GM19467 (cell line): ENCODE results near the gene C20orf173.
"Not testable (repeated sequence)": the region's sequence is repeated elsewhere in the genome, so short reads cannot be mapped to it uniquely, and the experiment has no call there.

Source experiments
- ATAC-seq: cut with Tn5 transposase; IDR thresholded peaks from one replicate; pipeline ENCODE4 v1.9.1; 2021; ENCODE audit warnings: mild to moderate bottlenecking, moderate library complexity; ENCODE audit not compliant: unreplicated experiment

The C20orf173 gene, protein sequence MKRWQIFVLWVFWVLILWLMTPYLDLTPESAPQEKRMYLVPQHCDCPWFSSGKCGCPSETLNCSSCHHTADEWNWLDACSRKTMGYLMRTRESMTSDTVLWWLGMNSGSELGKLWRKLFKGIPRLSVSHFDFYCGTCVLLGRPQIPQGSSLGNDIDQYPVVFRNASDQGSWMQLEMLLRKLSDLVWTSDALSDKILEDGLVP

GRCh38 chr20:35529552-35529951, at the start of gene C20orf173:
TSS of gene C20orf173 (minus strand) at chr20:35529652. CDS start at chr20:35529373, 279 bp downstream.
- no peak for ATAC-seq

DNA sequence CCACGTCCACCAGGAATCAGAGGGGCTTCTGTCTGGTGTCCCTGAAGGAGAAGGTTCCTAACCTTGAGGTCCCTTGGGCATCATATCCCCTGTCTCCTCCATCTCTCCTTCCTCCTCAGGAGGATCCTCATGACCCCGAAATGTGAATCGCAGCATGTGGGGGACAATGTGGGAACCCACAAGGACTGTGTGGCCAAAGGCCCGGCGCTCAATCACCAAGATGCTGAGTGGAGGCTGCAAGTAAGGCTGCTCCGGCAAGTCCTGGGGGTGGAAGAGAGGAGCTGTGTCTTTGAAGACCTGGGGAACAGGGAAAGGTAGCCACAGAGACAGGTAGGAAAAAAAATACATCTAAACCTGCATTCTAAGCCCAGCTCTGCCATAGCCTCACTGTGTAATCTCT, 49.7 kb upstream of the C20orf173 start:
- no peak for ATAC-seq

GRCh38 chr20:35578469-35578868, 49.0 kb upstream of the C20orf173 start:
- no peak for ATAC-seq

- no peak for ATAC-seq
These were observed 47.4 kb upstream of the C20orf173 start for GRCh38 chr20:35576816-35577215.

- no peak for ATAC-seq
These were observed 46.5 kb upstream of the C20orf173 start for GRCh38 chr20:35575958-35576357.

DNA sequence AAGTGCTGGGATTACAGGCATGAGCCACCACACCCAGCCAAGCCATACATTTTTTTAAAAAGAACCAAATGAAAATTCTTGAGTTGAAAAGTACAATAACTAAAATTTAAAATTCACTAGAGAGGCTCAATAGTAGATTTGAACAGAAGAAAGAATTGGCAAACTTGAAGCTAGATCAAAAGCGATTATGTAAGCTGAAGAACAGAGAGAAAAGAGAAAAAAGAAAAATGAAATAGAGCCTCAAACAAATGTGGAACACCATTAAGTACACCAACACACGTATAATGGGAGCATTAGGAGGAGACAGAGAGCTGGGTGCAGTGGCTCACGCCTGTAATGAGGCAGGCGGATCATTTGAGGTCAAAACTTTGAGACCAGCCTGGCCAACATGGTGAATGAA, 43.4 kb upstream of the C20orf173 start:
- no peak for ATAC-seq

- ATAC-seq = no peak
These were observed 42.1 kb upstream of the C20orf173 start for GRCh38 chr20:35571555-35571954.

DNA sequence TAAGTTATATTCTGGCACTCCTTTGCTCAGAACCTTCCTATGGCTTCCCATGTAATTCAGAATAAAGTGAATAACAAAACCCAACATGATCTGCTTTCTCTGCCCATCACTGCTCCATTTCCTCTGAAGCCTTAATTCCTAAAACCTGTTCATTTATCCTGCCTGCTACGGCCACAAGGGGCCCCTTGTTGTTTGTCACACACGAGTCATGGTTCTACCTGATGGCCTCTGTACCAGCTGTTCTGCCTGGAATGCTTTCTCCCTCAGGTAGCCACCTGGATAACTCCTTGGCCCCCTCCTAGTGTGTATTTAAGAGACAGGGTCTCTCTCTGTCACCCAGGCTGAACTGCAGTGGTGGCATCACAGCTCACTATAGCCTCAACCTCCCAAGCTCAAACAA, 39.2 kb upstream of the C20orf173 start:
- no peak for ATAC-seq

DNA sequence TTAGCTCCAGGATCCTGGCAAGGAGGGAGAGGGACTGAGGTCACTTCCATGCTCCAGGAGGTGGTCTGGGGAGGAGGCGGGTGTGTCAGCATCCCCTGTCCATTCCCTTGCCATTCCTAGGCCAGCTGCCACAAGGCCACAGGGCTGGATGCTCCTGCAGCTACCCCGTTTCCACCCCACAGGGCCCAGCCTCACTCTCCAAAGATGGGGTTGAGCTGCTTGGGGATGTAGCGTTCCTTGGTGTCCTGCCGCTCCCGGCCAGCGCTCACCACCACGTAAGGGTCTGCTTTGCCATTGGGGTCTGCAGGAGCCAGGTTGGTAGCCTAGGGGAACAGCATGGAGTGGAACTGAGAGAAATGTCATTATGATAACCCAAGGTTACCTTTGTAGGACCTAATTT, 35.5 kb upstream of the C20orf173 start:
- no peak for ATAC-seq

GRCh38 chr20:35563834-35564233, 34.4 kb upstream of the C20orf173 start:
- no peak for ATAC-seq

DNA sequence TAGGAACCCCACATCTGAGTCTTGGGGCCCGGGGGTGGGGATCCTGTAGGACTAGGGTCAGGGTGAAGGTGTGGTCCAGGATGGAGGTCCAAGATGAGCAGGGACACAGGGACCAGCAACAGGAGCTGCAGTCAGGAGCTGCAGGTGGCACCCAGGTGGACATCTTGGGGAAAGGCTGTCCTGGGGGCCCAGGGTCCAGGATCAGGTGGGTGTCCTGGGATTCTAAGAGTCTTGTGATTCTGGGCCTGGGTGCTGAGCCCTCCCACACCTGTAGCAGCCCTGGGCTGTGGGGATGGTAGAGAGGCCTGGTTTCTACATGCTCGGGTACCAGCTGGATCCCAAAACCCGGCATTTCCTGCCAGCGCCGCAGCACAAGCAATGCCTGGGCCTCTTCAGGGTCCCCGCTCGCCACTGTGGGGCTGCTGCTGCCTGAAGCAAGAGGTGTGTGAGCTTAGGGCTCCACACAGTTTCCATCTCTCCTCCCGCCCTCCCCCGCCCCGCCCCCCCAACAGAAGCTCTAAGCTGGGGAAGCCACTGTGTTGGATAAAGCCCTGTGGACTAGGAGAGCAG, 33.2 kb upstream of the C20orf173 start:
- no peak for ATAC-seq

DNA sequence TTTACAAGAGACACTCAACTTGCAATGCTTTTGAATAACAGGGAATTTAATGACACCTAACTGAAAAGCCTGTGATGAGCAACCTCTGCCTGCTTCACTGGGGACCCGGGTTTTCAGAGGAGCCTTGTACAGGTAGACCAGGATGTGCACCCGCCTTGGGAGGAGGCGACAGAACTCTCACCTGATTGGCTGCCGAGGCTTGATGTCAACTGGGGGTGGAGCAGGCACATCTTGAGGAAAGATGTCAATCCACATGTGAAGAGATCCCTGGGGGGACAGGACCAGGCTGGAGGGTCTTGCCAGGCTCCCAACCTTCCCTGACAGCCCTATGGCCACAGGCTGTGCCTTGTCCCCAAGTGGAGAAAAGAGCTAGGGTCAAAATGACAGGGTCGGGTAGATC, 32.2 kb upstream of the C20orf173 start:
- no peak for ATAC-seq

- ATAC-seq = no peak
These were observed 31.8 kb upstream of the C20orf173 start for GRCh38 chr20:35561268-35561667.

GRCh38 chr20:35560541-35560940, 31.1 kb upstream of the C20orf173 start:
- ATAC-seq = no peak

DNA sequence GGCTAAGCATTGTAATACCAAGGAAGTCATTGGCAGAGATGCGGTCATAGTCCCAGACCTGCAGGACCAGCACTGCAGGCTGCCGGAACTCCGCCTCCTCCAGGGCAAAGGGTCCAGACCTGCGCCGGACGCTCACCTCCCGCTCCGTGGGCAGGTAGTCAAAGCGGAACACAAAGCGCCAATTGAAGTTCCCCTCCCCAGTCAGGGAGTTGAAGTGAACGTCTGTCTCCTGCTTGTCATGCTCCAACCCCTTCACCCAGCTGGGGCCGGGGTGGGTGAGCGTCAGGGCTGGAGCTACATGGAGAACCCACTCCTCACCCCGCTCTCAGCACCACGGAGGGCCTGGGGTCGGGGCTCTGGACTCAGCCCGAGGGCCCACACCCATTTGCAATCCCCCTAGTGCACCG, 30.7 kb upstream of the C20orf173 start:
- ATAC-seq = no peak

- no peak for ATAC-seq
These were observed 29.7 kb upstream of the C20orf173 start for GRCh38 chr20:35559042-35559693.

- no peak for ATAC-seq
These were observed 29.0 kb upstream of the C20orf173 start for GRCh38 chr20:35558451-35558850.

- ATAC-seq = no peak
These were observed 27.4 kb upstream of the C20orf173 start for GRCh38 chr20:35556871-35557270.

DNA sequence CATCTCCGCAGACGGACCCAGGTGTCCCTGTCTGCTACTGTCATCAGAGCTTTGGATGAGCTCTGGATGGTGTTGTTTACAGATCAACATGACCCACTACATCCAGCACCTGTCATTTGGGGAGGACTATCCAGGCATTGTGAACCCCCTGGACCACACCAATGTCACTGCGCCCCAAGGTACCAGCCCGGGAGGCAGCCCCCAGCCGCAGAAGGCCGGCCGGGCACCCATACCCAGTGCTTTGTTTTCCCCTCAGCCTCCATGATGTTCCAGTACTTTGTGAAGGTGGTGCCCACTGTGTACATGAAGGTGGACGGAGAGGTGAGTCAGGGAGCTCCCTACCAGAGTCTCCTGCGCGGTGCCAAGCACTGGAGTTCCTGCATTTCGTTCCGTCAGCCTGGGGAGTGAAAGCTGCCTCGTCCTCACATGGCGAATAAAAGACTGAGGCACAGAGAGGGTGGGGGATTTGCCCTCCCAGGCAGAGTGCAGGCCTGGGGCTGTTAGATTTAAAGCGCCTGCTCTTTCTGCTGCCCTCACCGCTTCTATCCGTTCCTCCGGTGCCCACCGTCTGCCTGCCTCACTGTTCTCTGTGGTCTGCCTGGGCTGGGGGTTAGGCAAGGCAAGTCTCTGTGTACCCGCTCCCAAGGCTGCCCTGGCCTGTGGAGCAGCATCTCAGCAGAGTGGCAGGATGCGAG, 26.6 kb upstream of the C20orf173 start:
- no peak for ATAC-seq

DNA sequence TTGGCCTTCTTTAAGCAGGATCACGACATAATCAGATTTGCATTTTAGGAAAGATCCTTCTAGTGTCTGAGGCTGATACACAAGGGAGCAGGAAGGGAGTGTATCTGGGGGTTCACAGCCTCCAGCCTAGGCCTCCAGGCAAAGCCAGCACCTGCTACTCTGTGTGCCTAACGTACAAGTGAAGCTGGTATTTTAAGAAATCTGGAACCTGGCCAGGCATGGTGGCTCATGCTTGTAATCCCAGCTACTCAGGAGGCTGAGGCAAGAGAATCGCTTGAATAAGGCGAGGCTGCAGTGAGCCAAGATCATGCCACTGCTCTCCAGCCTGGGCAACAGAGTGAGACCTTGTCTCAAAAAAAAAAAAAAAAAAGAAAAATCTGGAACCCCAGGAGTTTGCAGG, 26.0 kb upstream of the C20orf173 start:
- not testable (repeated sequence) for ATAC-seq

- no peak for ATAC-seq
These were observed 23.5 kb upstream of the C20orf173 start for GRCh38 chr20:35552914-35553313.

GRCh38 chr20:35551503-35551902, 22.1 kb upstream of the C20orf173 start:
- no peak for ATAC-seq
